Embryonic facial prominence (tissue), 1 donor: ENCODE results near the gene EEA1.
A peak's percentile ranks its signal among the peaks of the same experiment; 100 is the strongest.
"Not testable (repeated sequence)": the region's sequence is repeated elsewhere in the genome, so short reads cannot be mapped to it uniquely, and the experiment has no call there.

Experiments used
- DNase-seq: peaks from one replicate; pipeline ENCODE4 v3.0.0-alpha.2; 2016; ENCODE audit errors: extremely low spot score

EEA1 gene

DNA sequence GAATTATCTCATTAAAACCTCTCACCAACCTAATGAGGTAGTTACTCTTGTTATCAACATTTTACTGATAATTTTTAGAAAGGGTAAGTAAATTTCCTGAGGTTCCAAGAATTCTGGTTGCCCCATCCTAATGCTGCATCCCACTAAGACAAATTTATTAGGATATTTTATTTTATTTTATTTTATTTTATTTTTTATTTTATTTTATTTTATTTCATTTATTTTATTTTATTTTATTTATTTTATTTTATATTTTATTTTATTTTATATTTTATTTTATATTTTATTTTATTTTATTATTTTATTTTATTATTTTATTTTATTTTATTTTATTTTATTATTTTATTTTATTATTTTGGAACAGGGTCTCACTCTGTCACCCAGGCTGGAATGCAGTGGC lies 179.4 kb downstream of the EEA1 start:
- DNase-seq, result not testable (repeated sequence)

DNA sequence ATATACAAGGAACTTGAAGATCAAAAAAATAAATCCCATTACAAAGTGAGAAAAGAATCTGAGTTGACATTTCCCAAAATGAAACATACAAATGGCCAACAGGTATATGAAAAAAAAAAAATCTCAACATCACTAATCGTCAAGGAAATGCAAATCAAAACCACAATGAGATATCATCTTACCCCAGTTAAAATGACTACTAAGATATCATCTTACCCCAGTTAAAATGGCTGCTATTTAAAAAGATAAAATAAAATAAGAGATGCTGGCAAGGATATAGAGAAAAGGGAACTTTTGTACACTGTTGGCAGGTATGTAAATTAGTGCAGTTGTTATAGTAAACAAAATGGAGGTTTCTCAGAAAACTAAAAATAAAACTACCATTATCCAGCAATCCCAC lies 181.9 kb downstream of the EEA1 start:
- no peak for DNase-seq

DNA sequence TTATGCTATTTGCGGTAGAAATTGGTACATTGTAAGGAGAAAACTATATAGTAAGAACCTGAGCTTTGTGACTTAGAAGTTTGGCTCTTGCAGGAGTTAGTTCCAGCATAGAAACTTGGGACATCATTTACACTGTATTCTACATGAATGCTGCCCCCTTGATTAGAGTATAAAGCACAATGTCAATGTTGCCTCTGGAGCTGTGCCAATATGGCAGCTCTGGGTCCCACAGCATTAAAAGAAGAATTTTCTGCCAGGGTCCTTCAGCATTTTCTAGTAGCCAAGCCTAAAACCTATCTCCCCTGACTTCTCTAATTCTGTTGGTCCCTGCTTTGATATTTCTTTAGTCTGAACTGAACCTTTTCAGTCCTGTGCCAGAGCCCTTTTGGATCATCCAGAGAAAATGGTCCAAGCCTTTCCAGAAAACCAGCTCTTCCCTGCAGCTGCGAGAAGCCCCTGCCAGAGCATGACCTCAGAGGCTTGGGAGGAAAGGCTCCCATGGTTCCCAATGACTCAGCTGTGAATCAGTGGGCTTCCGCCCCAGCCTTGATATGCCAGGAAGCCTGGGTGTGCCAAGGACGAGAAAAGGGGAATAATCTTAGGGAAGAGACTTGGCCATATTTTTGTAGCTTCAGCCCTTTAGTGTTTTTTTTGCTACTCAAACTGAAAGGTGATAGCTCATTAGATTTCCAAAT lies 183.1 kb downstream of the EEA1 start:
- no peak for DNase-seq

DNA sequence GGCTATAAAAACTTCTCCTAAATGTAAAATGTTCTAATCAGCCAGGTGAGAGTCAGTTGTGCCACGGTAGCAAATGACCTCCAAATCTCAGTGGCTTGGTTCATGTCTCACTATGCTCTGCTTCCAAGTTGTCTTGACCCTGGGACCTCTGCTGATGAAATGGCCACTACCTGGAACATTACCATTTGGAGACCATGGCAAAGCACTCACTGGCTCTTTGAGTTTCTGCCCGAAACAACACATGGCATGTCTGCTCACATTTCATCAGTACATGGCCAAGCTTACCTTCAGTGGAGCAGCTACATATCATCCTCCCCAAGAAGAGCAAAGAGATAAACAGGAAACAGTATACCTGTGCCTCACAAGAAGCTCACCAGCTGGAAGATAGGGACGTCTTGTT lies 186.1 kb downstream of the EEA1 start:
- DNase-seq, result no peak

- DNase-seq, result no peak
Measured at GRCh38 chr12:92740411-92740810, 188.7 kb downstream of the EEA1 start.

- no peak for DNase-seq
Measured at GRCh38 chr12:92739113-92739512, 190.0 kb downstream of the EEA1 start.

DNA sequence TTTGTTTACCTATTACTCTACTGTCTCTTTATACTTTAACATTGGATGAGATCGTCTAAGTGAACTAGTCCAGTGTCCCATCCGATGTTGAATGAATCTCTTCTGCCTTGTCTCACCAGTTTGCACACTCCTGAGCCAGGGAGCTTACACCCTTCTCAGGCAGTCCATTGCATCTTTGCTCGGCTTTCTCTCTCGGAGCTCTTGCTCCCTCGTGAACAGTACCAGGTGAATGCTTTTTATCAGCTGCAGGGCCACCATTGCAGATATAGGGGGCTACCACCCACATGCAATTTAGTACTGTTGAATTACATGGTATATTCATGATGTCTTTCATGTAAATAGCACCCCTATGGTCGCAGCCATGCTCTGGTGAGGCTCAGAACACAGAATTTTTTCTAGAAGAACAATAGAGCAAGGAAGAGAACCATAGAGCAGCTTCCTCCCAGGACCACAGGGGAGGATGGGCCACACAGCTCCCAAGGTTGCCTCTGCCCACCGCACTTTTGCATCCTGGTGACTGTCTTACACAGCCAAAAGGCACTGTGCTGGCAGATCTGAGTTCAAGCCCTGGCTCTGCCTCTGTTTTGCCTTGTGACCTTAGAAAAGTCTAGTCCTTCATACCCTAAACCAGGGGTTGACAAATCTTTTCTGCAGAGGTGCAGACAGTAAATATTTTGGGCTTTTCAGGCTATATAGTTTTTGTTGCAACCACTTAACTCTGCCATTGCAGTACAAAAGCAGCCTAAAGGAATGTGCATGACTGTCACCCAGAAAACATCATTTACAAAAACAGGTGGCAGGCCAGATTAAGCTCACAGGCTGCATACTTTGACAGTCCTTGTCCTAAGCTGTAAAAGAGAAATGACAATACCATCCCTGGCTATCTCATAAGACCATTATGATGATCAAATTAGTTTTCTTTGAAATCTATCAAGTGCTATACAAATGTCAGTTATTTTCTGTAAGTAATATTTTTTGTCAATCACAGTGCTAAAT lies 190.9 kb downstream of the EEA1 start:
- no peak for DNase-seq

- no peak for DNase-seq
Measured at GRCh38 chr12:92736605-92737004, 192.5 kb downstream of the EEA1 start.

DNA sequence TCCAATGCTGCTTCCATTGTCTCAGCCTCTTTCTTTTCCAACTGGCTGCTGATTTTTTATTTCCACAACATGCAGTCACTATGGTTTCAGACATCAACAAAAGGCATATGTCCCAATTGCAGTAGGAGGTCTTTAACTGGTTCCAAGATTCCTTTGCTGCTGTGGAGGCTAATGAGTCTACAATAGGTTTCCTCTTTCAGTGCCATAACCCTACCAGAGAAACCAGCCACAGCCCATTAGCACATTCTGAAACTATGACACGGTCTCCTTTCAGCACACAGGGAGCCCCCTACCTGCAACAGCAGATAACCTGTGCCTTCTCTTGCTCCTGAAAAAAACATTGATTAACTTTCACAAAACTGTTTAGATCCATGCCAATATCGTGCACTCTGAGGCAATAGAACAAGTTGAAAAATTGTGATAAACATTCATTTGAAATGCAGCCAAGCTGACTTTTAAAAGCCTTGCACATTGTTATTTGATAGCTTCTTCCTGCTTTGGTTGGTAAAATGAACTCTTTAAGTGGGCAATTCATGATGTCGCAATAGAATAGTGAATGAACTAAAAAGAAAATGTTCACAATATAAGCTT lies 193.9 kb downstream of the EEA1 start:
- peak; percentile 19 for DNase-seq

DNA sequence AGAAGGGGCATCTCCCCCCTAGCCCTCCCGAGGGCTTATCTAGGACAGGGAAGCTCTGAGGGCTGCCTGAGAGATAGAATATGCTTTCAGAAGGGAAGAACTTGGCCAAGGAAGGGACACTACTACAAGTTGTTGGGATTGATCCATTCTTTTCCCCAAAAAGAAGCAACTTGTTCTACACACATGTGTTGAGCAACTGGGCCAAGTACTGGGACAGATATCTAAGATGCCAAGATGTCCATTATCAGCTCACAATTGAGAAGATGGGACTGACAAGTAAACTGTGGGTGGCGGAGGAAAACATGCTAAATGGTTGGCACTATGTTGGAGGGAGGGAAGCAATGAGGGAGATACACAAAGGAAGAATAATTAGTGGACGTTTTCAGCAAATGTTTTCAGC lies 195.4 kb downstream of the EEA1 start:
- no peak for DNase-seq

GRCh38 chr12:92733181-92733580 lies 195.9 kb downstream of the EEA1 start:
- no peak for DNase-seq

- no peak for DNase-seq
Measured at GRCh38 chr12:92732716-92733115, 196.4 kb downstream of the EEA1 start.

DNA sequence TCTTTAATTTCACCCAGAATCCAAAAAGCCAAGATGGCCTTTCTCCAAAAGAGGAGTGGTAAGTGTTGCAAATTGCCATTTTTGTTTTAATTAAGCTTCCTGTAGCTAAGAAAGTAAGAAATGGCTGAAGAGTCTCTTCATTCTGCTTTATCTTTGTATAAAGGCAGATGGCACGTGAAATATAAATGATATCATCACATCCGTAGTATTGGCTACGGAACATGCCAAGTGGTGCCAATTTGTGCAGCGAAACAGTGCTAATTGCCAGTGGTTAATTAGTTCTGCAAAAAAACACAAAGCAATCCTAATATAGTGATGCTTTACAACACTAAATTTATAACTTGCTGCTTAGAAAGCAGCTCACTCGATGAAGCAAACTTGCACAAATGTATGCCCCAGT lies 196.9 kb downstream of the EEA1 start:
- no peak for DNase-seq

GRCh38 chr12:92730758-92731157 lies 198.3 kb downstream of the EEA1 start:
- no peak for DNase-seq

DNA sequence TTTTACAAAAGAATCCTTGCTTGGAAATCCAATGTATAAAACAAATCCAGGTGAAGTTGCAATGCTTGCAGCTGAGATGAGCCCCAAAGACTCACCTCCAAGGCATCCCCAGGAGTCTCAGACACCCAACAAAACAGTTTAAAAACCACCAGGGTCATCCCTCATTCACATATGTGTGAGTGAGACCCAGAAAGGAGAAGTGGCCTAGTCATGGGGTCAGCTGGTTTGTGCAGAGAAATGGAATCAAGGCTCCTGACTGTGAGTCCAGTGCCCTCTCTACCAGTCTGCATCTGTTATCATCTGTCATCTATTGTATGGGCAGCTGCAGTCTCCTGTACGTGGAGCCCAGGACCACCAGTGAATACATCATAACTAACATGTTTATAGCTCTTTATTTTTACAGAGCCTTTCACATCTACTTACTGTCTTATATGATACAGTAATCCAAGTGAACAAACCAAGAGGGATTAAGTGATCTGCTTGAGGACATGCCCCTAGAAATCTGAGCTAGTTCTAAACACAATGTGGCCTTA lies 199.3 kb downstream of the EEA1 start:
- no peak for DNase-seq

DNA sequence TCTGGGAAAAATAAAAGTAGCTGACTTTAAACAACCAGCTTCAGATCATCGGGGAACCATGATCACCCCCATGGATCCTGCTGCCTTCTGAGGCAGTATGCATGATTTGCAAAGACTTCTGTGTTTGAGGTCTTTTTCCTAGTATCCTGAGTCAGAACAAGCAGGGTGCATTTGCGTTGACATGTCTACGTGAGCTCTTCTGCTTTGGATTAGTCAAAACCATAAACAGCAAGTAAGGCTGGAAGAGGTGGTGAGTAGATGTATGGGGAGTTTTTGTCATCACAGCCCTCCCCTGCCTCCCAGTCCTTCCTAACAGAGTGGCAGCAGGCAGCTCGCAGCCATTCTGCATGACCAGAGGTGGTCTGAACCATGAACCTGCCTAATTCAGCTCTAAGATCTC lies 202.2 kb downstream of the EEA1 start:
- DNase-seq, result no peak

- no peak for DNase-seq
Measured at GRCh38 chr12:92722897-92723296, 206.2 kb downstream of the EEA1 start.

- DNase-seq, result no peak
Measured at GRCh38 chr12:92721656-92722055, 207.4 kb downstream of the EEA1 start.

- DNase-seq, result no peak
Measured at GRCh38 chr12:92721130-92721529, 208.0 kb downstream of the EEA1 start.
